ENCODE data around the gene MSANTD2. TPM values are rescaled to one million over a fixed set of nuclear protein-coding genes. Genes with fewer than 3 reads are reported as not detected.

The MSANTD2 gene
- total and polyA plus RNA-seq, 9 of the 15 experiments (the other 6 are each of a cell fraction or from before 2014, with no cell fraction given) = 1.3 to 9.9 (median 5.3) TPM

DNA sequence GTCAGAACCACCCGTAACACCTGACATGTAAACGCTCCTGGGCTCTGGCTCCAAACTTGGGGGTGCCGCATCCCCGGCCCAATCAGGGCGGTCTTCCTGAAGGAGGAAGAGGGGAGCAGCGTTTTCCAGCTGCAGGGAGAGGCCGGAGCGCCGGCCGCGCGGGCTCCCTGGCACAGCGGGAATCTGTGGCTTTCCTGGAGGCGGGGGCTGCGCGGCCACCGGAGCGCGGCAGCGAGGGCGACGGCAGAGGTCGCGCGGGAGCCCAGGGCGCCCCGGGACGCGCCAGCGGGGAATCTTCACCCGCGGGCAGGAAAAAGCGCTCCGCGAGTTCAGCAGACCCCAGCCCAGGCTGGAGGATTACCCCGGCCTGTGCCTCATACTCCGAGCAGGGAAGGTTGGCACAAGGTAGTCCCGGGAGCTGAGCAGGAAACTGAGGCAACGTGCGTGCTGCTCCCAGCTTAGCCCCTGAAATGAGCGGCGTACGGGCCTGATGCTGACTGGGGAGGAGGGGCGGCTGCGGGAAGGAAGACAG, 37.5 kb downstream of the MSANTD2 start (continued):
- TF ChIP-seq YY1 (IDR thresholded peaks at IDR 0.05; ENCODE audit: borderline replicate concordance in 1 of 3, control insufficient read depth in 1 of 3, extremely low read depth in 1 of 3, insufficient read depth in 3 of 3, insufficient read length in 1 of 3, insufficient replicate concordance in 2 of 3, low read depth in 1 of 3, low read length in 2 of 3) (no peak), TCFL5 (CRISPR knock-in tag; conservative IDR thresholded peaks at IDR 0.05) (no peak), SRSF1 (IDR thresholded peaks at IDR 0.05; ENCODE audit: low read depth, low read length) (no peak), RBM17 (IDR thresholded peaks at IDR 0.05; ENCODE audit: borderline replicate concordance, low read depth, low read length) (no peak), MCM3 (IDR thresholded peaks at IDR 0.05) (no peak), ZNF175 (CRISPR knock-in tag; IDR thresholded peaks at IDR 0.05; ENCODE audit: low read depth) (no peak), FOXK2 (conservative IDR thresholded peaks at IDR 0.05 in 1 of 2, IDR thresholded peaks at IDR 0.05 in 1 of 2; ENCODE audit: low read depth in 2 of 2) (no peak), ZNF77 (CRISPR knock-in tag; IDR thresholded peaks at IDR 0.05) (no peak), ZNF778 (CRISPR knock-in tag; IDR thresholded peaks at IDR 0.05) (no peak), TFAP4 (CRISPR knock-in tag; IDR thresholded peaks at IDR 0.05; ENCODE audit: borderline replicate concordance) (0 out of 2 replicates have a peak, but pooled peaks have one; percentile 20), ZNF239 (CRISPR knock-in tag; IDR thresholded peaks at IDR 0.05) (no peak), TBP (optimal IDR thresholded peaks at IDR 0.05; ENCODE audit: low read depth, low read length) (no peak), PCBP1 (IDR thresholded peaks at IDR 0.05; ENCODE audit: low read depth, low read length, poor library complexity, severe bottlenecking) (peak; percentile 17), FOS (IDR thresholded peaks at IDR 0.05; ENCODE audit: extremely low read depth, insufficient read length) (no peak), DACH1 (IDR thresholded peaks at IDR 0.05; ENCODE audit: partially characterized antibody) (no peak), ZNF445 (CRISPR knock-in tag; IDR thresholded peaks at IDR 0.05; ENCODE audit: low read depth) (no peak), KDM2B (CRISPR knock-in tag; IDR thresholded peaks at IDR 0.05) (no peak; the same call in 1 of the 2 replicates), POLR2H (tag; IDR thresholded peaks at IDR 0.05; ENCODE audit: low read depth) (no peak), SMAD4 (CRISPR knock-in tag; conservative IDR thresholded peaks at IDR 0.05) (no peak)
- TF ChIP-seq, protein P1, sequence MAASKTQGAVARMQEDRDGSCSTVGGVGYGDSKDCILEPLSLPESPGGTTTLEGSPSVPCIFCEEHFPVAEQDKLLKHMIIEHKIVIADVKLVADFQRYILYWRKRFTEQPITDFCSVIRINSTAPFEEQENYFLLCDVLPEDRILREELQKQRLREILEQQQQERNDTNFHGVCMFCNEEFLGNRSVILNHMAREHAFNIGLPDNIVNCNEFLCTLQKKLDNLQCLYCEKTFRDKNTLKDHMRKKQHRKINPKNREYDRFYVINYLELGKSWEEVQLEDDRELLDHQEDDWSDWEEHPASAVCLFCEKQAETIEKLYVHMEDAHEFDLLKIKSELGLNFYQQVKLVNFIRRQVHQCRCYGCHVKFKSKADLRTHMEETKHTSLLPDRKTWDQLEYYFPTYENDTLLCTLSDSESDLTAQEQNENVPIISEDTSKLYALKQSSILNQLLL (CRISPR knock-in tag; IDR thresholded peaks at IDR 0.05; ENCODE audit: borderline replicate concordance) = no peak
- TF ChIP-seq, protein P2, sequence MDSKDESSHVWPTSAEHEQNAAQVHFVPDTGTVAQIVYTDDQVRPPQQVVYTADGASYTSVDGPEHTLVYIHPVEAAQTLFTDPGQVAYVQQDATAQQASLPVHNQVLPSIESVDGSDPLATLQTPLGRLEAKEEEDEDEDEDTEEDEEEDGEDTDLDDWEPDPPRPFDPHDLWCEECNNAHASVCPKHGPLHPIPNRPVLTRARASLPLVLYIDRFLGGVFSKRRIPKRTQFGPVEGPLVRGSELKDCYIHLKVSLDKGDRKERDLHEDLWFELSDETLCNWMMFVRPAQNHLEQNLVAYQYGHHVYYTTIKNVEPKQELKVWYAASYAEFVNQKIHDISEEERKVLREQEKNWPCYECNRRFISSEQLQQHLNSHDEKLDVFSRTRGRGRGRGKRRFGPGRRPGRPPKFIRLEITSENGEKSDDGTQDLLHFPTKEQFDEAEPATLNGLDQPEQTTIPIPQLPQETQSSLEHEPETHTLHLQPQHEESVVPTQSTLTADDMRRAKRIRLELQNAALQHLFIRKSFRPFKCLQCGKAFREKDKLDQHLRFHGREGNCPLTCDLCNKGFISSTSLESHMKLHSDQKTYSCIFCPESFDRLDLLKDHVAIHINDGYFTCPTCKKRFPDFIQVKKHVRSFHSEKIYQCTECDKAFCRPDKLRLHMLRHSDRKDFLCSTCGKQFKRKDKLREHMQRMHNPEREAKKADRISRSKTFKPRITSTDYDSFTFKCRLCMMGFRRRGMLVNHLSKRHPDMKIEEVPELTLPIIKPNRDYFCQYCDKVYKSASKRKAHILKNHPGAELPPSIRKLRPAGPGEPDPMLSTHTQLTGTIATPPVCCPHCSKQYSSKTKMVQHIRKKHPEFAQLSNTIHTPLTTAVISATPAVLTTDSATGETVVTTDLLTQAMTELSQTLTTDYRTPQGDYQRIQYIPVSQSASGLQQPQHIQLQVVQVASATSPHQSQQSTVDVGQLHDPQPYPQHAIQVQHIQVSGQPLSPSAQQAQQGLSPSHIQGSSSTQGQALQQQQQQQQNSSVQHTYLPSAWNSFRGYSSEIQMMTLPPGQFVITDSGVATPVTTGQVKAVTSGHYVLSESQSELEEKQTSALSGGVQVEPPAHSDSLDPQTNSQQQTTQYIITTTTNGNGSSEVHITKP (IDR thresholded peaks at IDR 0.05; ENCODE audit: partially characterized antibody) = no peak
